Prostate gland (tissue), 2 donors: ENCODE measurements around the gene E2F6.

Experiments used
- POLR2A ChIP-seq: fragments of 450-650 bp; IDR thresholded peaks from one replicate; pipeline ENCODE4 v1.6.1; 2016; ENCODE audit warnings: antibody characterized with exemption, mild to moderate bottlenecking
- TF ChIP-seq, protein P1 (sequence below), 4 experiments: fragments of 200-600 bp in 2 of 4; fragments of 450-650 bp in 2 of 4; sonication (generic) in 2 of 4; IDR thresholded peaks; 1 replicate in 3 of 4; 2 replicates in 1 of 4; pipeline ENCODE4 v1.5.1; 2016 to 2019; ENCODE audit warnings: antibody characterized with exemption in 4 of 4, mild to moderate bottlenecking in 2 of 4, moderate library complexity in 2 of 4

GRCh38 chr2:11402436-11402835, 63.5 kb downstream of the E2F6 start:
- TF ChIP-seq, protein P1, sequence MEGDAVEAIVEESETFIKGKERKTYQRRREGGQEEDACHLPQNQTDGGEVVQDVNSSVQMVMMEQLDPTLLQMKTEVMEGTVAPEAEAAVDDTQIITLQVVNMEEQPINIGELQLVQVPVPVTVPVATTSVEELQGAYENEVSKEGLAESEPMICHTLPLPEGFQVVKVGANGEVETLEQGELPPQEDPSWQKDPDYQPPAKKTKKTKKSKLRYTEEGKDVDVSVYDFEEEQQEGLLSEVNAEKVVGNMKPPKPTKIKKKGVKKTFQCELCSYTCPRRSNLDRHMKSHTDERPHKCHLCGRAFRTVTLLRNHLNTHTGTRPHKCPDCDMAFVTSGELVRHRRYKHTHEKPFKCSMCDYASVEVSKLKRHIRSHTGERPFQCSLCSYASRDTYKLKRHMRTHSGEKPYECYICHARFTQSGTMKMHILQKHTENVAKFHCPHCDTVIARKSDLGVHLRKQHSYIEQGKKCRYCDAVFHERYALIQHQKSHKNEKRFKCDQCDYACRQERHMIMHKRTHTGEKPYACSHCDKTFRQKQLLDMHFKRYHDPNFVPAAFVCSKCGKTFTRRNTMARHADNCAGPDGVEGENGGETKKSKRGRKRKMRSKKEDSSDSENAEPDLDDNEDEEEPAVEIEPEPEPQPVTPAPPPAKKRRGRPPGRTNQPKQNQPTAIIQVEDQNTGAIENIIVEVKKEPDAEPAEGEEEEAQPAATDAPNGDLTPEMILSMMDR (IDR thresholded peaks at IDR 0.05), result no peak
- no peak for TF ChIP-seq POLR2A
